ENCODE data around the gene TAS2R38.

- no peak for TF ChIP-seq SUZ12 (IDR thresholded peaks at IDR 0.05; ENCODE audit: extremely low read depth, insufficient read depth, insufficient read length)
- no peak for TF ChIP-seq ZNF274 (IDR thresholded peaks at IDR 0.05; ENCODE audit: low read depth, low read length)
- TF ChIP-seq YY1 (IDR thresholded peaks at IDR 0.05; ENCODE audit: insufficient read depth, insufficient read length), result no peak
These were observed 43.4 kb downstream of the TAS2R38 start for GRCh38 chr7:141930211-141930610.
